ENCODE measurements around the gene SHC4.
"Not testable (repeated sequence)": the region's sequence is repeated elsewhere in the genome, so short reads cannot be mapped to it uniquely, and the experiment has no call there.

The SHC4 gene

GRCh38 chr15:48924528-48925393, 39.0 kb downstream of the SHC4 start:
- DNase-seq (ENCODE audit: low read depth in 2 of 2) = no peak

GRCh38 chr15:48922046-48922445, 41.7 kb downstream of the SHC4 start:
- DNase-seq (ENCODE audit: low read depth in 2 of 2) = no peak

GRCh38 chr15:48916721-48917120, 47.0 kb downstream of the SHC4 start:
- no peak for DNase-seq (ENCODE audit: low read depth in 2 of 2)

- DNase-seq (ENCODE audit: low read depth in 2 of 2) = no peak
These were observed 47.9 kb downstream of the SHC4 start for GRCh38 chr15:48915861-48916260.

GRCh38 chr15:48914717-48915116, 49.0 kb downstream of the SHC4 start:
- DNase-seq (ENCODE audit: low read depth in 2 of 2) = no peak

GRCh38 chr15:48913141-48913540, 50.6 kb downstream of the SHC4 start:
- no peak for DNase-seq (ENCODE audit: low read depth in 2 of 2)

- DNase-seq (ENCODE audit: low read depth in 2 of 2) = not testable (repeated sequence)
These were observed 53.2 kb downstream of the SHC4 start for GRCh38 chr15:48910554-48910953.

GRCh38 chr15:48909313-48909712, 54.4 kb downstream of the SHC4 start:
- DNase-seq (ENCODE audit: low read depth in 2 of 2) = not testable (repeated sequence)

- no peak for DNase-seq (ENCODE audit: low read depth in 2 of 2)
These were observed 57.9 kb downstream of the SHC4 start for GRCh38 chr15:48905847-48906246.

- DNase-seq (ENCODE audit: low read depth in 2 of 2) = no peak
These were observed 58.5 kb downstream of the SHC4 start for GRCh38 chr15:48905216-48905615.

GRCh38 chr15:48904758-48905157, 59.0 kb downstream of the SHC4 start:
- DNase-seq (ENCODE audit: low read depth in 2 of 2) = no peak

- DNase-seq (ENCODE audit: low read depth in 2 of 2) = no peak
These were observed 63.9 kb downstream of the SHC4 start for GRCh38 chr15:48899793-48900192.

- no peak for DNase-seq (ENCODE audit: low read depth in 2 of 2)
These were observed 65.3 kb downstream of the SHC4 start for GRCh38 chr15:48898446-48898845.

GRCh38 chr15:48898032-48898431, 65.7 kb downstream of the SHC4 start:
- no peak for DNase-seq (ENCODE audit: low read depth in 2 of 2)

GRCh38 chr15:48896869-48897814, 66.6 kb downstream of the SHC4 start:
- no peak for DNase-seq (ENCODE audit: low read depth in 2 of 2)

GRCh38 chr15:48893311-48893710, 70.4 kb downstream of the SHC4 start:
- no peak for DNase-seq (ENCODE audit: low read depth in 2 of 2)

- DNase-seq (ENCODE audit: low read depth in 2 of 2) = no peak
These were observed 72.4 kb downstream of the SHC4 start for GRCh38 chr15:48891232-48891765.

GRCh38 chr15:48890375-48890972, 73.2 kb downstream of the SHC4 start:
- no peak for DNase-seq (ENCODE audit: low read depth in 2 of 2)

GRCh38 chr15:48889925-48890324, 73.8 kb downstream of the SHC4 start:
- no peak for DNase-seq (ENCODE audit: low read depth in 2 of 2)

- DNase-seq (ENCODE audit: low read depth in 2 of 2) = no peak
These were observed 74.9 kb downstream of the SHC4 start for GRCh38 chr15:48888836-48889235.

- peak in 1 of 2 donors; percentile 45 for DNase-seq (ENCODE audit: low read depth in 2 of 2)
These were observed 75.5 kb downstream of the SHC4 start for GRCh38 chr15:48888191-48888590.

- DNase-seq (ENCODE audit: low read depth in 2 of 2) = no peak
These were observed 76.6 kb downstream of the SHC4 start for GRCh38 chr15:48887144-48887543.

Measured in stimulated activated CD8-positive, alpha-beta memory T cell treated with anti-CD3 and anti-CD28 coated beads, Interleukin-15, amount 100 ng/mL, for 48 hours (primary cell).